GM23248 (cell line): ENCODE data around the gene CDKN3. TPM values are rescaled to one million over a fixed set of nuclear protein-coding genes. Genes with fewer than 3 reads are reported as not detected.

Experiments
- DNase-seq: peaks from one replicate; pipeline ENCODE4 v3.0.0-alpha.2; 2015
- H2AFZ ChIP-seq: fragments of 200-600 bp; sonication (generic); 2 replicates; pipeline ENCODE4 v1.6.1; 2016; ENCODE audit warnings: antibody characterized with exemption
- H3F3A ChIP-seq: fragments of 200-600 bp; sonication (generic); 2 replicates; pipeline ENCODE4 v1.6.1; 2016; ENCODE audit warnings: mild to moderate bottlenecking, antibody characterized with exemption, mixed run types; ENCODE audit not compliant: insufficient read depth
- H3K27ac ChIP-seq: fragments of 200-600 bp; sonication (generic); 2 replicates; pipeline ENCODE4 v1.5.1; 2016; ENCODE audit warnings: mild to moderate bottlenecking
- H3K27me3 ChIP-seq: fragments of 200-600 bp; sonication (generic); replicated peaks from 2 replicates; pipeline ENCODE4 v1.6.1; 2016; ENCODE audit warnings: mild to moderate bottlenecking; ENCODE audit not compliant: insufficient read depth
- H3K36me3 ChIP-seq: fragments of 200-600 bp; sonication (generic); 2 replicates; pipeline ENCODE4 v1.6.1; 2016; ENCODE audit warnings: low read depth, mild to moderate bottlenecking
- H3K4me1 ChIP-seq: fragments of 200-600 bp; sonication (generic); 2 replicates; pipeline ENCODE4 v1.6.1; 2016; ENCODE audit warnings: mild to moderate bottlenecking; ENCODE audit not compliant: insufficient read depth
- H3K4me2 ChIP-seq: fragments of 200-600 bp; sonication (generic); one replicate; pipeline ENCODE4 v1.6.1; 2016; ENCODE audit warnings: mild to moderate bottlenecking; ENCODE audit not compliant: unreplicated experiment
- H3K4me3 ChIP-seq: fragments of 200-600 bp; sonication (generic); 2 replicates; pipeline ENCODE4 v1.5.1; 2016; ENCODE audit warnings: mild to moderate bottlenecking
- H3K79me2 ChIP-seq: fragments of 200-600 bp; sonication (generic); 2 replicates; pipeline ENCODE4 v1.6.1; 2016; ENCODE audit warnings: mild to moderate bottlenecking; ENCODE audit not compliant: insufficient read depth
- H3K9ac ChIP-seq: fragments of 200-600 bp; sonication (generic); 2 replicates; pipeline ENCODE4 v1.6.1; 2016; ENCODE audit warnings: mild to moderate bottlenecking
- H3K9me2 ChIP-seq: fragments of 200-600 bp; sonication (generic); 2 replicates; pipeline ENCODE4 v1.6.1; 2016; ENCODE audit warnings: mixed run types, mild to moderate bottlenecking, moderate library complexity; ENCODE audit not compliant: insufficient read depth
- H3K9me3 ChIP-seq: fragments of 200-600 bp; sonication (generic); one replicate; pipeline ENCODE4 v1.6.1; 2017; ENCODE audit warnings: low read depth
- H4K20me1 ChIP-seq: fragments of 200-600 bp; sonication (generic); 2 replicates; pipeline ENCODE4 v1.6.0; 2016; ENCODE audit not compliant: insufficient read depth
- EZH2 ChIP-seq: fragments of 200-600 bp; sonication (generic); IDR thresholded peaks from 2 replicates; pipeline ENCODE4 v1.6.1; 2018; ENCODE audit warnings: antibody characterized with exemption, mild to moderate bottlenecking; ENCODE audit not compliant: insufficient read depth, poor library complexity, severe bottlenecking
- EZH2phosphoT487 ChIP-seq: fragments of 200-600 bp; sonication (generic); IDR thresholded peaks from 2 replicates; pipeline ENCODE4 v1.6.1; 2018; ENCODE audit warnings: antibody characterized with exemption, moderate library complexity, mild to moderate bottlenecking, low read depth; ENCODE audit not compliant: insufficient read depth
- WGBS, 2 experiments: methylation state at CpG; one replicate each; pipeline ENCODE4 v1.1.6; 2015 to 2017; ENCODE audit warnings: low lambda C conversion rate in 2 of 2, low coverage in 1 of 2; ENCODE audit errors: missing lambda C conversion rate in 2 of 2; 5-methylcytosine and 5-hydroxymethylcytosine counted together
- in situ Hi-C: fragments of 300-500 bp; cut with MboI; formaldehyde crosslinking; loops from 2 replicates; pipeline ENCODE4 v1.15.0; 2020
- polyA plus RNA-seq: library from polyadenylated mRNA; unstranded; fragments of >200 nt; fragmentation: Nextera tagmentation; extraction: Ambion mirVana; gene quantifications from 2 replicates; pipeline ENCODE4 v1.2.1, GENCODE V29; 2016
- total RNA-seq: library from RNA; depleted of rRNA; stranded (reverse); fragments of >200 nt; shearing (Covaris generic); gene quantifications from 2 replicates; pipeline ENCODE4 v1.2.3, GENCODE V29; 2014

CDKN3 gene
- total and polyA plus RNA-seq, 2 experiments from 2014 or later = 20.1 to 41.8 TPM

DNA sequence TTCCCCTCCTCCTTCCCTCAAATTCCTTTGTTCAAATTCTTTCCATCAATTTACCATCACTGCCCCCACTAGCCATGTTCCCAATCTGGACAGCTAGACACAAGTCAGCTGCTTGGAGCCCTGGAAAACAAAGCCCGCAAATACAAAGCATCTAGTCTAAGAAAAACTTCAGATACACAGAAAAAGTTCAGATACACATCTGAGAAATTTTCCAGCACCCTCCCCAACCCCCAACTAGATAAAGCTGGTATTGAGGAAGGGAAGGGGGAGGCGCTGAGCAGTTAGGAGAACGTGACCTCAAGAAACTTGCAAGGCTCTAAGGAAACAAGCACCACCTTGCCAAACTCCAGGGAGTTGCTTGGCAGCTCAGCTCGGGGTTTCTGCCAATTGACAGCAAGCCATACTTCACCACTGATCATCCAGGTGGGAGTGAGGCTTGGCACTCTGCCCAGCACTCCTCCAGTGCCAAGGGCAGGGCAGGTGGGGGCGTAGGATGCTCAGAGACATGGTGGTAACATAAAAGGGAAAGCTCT is 49.4 kb downstream of the CDKN3 start:
- TF ChIP-seq EZH2phosphoT487 (no peak), EZH2 (no peak)
- H3K4me3 ChIP-seq = no peak overlapping the region
- no peaks in the 10 kb centered on the region for H3K9me3 ChIP-seq
- no peaks in the 10 kb centered on the region for H4K20me1 ChIP-seq
- no peaks in the 10 kb centered on the region for H3K27me3 ChIP-seq
- peak overlapping the region; percentile 66; the same call in 1 of the 2 replicates for H3K27ac ChIP-seq
- peaks cover 27% of the 10 kb centered on the region for H3F3A ChIP-seq
- no peak for DNase-seq
- H3K9ac ChIP-seq = no peak overlapping the region
- in situ Hi-C loops = no loop called here
- WGBS, 2 experiments = 64 to 71% methylated on average over 5 of the region's 5 CpGs
- peaks cover 41% of the 10 kb centered on the region for H3K4me1 ChIP-seq
- H3K36me3 ChIP-seq = no peaks in the 10 kb centered on the region
- no peak overlapping the region for H2AFZ ChIP-seq
- H3K79me2 ChIP-seq = no peaks in the 10 kb centered on the region
- no peak overlapping the region for H3K4me2 ChIP-seq
- H3K9me2 ChIP-seq = no peaks in the 10 kb centered on the region

DNA sequence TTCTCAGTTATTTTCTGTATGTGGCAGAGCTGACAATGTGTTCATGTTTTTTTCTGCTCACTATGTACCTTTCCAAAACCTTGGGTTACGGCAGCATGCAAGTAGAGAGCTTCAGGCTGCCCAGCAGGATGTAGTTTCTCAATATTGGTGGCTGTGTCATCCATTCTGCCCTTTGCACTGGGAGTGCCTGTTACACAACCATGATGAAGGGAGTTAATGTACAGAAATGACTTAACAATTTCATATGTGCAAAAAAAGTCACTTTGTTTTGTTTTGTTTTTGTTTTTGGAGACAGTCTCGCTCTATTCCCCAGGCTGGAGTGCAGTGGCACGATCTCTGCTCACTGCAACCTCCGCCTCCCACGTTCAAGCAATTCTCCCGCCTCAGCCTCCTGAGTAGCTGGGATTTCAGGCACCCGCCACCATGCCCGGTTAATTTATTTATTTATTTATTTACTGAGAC is 50.5 kb downstream of the CDKN3 start:
- H3K9ac ChIP-seq = 0 out of 2 replicates have a peak overlapping the region, but pooled peaks have one; percentile 25
- WGBS, 2 experiments = 85 to 86% methylated on average over 7 to 8 of the region's 8 CpGs
- TF ChIP-seq EZH2 (no peak), EZH2phosphoT487 (no peak)

DNA sequence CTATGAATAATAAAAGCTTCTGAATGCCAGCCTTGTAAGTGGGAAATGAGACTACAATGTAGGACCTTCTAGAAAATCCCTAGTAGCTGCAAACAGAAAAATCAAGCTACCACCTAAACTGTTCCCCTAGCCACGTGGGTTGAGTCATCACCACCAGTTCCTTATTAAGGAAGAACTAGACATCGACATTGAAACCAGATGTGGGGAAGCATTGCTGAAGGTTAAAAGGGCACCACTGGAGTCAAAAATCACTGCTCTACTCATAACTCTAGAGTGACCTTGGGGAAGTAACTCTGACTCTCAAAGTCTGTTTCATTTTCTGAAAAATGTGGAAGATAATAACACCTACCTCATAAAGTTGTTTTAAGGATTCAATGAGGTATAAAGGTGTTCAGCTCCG is 53.7 kb downstream of the CDKN3 start:
- WGBS, 2 experiments = 16 to 21% methylated on average over 3 of the region's 3 CpGs

More for the DNA sequence above, 50.5 kb downstream of the CDKN3 start:
- no peaks in the 10 kb centered on the region for H3K9me3 ChIP-seq
- H3K4me1 ChIP-seq = peaks cover 41% of the 10 kb centered on the region
- peak; percentile 86 for DNase-seq
- H3K79me2 ChIP-seq = no peaks in the 10 kb centered on the region
- peaks cover 27% of the 10 kb centered on the region for H3F3A ChIP-seq
- H3K27me3 ChIP-seq = no peaks in the 10 kb centered on the region
- no peaks in the 10 kb centered on the region for H3K9me2 ChIP-seq
- no peak overlapping the region for H3K4me3 ChIP-seq
- H3K4me2 ChIP-seq = peak overlapping the region; percentile 11
- H3K27ac ChIP-seq = peak overlapping the region; percentile 66
- no peaks in the 10 kb centered on the region for H4K20me1 ChIP-seq
- in situ Hi-C loops = no loop called here
- no peaks in the 10 kb centered on the region for H3K36me3 ChIP-seq
- H2AFZ ChIP-seq = no peak overlapping the region

DNA sequence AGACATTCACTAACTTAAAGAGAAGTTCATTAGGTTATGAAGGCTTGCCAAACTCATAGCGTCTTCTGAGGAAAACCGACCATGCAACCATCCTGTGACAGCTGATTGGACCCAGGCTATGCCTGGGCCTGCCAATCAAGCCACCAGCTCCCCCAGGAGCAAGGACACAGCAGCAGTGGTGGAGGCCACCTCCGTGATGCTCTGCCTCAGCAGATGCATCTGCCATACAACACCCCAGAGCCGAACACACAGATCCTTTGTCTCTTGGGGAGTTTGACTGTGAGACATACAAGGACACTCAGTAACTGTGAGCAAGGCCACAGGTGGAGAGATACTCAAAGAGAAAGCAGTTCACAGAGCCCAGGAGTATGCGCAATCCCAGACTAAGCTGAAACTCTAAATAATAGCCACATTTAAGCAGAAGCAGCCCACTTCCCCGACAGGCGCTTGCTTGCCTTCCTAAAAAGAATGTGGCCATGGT is 54.4 kb downstream of the CDKN3 start:
- H3K9ac ChIP-seq = no peak overlapping the region
- H3K4me2 ChIP-seq = peak overlapping the region; percentile 53
- H2AFZ ChIP-seq = no peak overlapping the region
- in situ Hi-C loops = no loop called here
- H3K4me3 ChIP-seq = no peak overlapping the region
- no peaks in the 10 kb centered on the region for H3K9me2 ChIP-seq
- no peaks in the 10 kb centered on the region for H3K36me3 ChIP-seq
- H3F3A ChIP-seq = peaks cover 42% of the 10 kb centered on the region
- H3K79me2 ChIP-seq = no peaks in the 10 kb centered on the region
- H3K27ac ChIP-seq = no peak overlapping the region; the same call in 1 of the 2 replicates
- peaks cover 42% of the 10 kb centered on the region for H3K4me1 ChIP-seq
- no peak for TF ChIP-seq EZH2
- TF ChIP-seq EZH2phosphoT487 = no peak
- no peaks in the 10 kb centered on the region for H4K20me1 ChIP-seq
- no peaks in the 10 kb centered on the region for H3K9me3 ChIP-seq
- no peaks in the 10 kb centered on the region for H3K27me3 ChIP-seq
- 83 to 88% methylated on average over 7 of the region's 7 CpGs for WGBS, 2 experiments
- DNase-seq = no peak

More for the DNA sequence above, 53.7 kb downstream of the CDKN3 start:
- no peaks in the 10 kb centered on the region for H3K36me3 ChIP-seq
- peaks cover 44% of the 10 kb centered on the region for H3K4me1 ChIP-seq
- peak overlapping the region; percentile 53 for H3K4me2 ChIP-seq
- in situ Hi-C loops = no loop called here
- no peak for TF ChIP-seq EZH2
- TF ChIP-seq EZH2phosphoT487 = no peak
- no peak overlapping the region for H3K4me3 ChIP-seq
- H4K20me1 ChIP-seq = no peaks in the 10 kb centered on the region
- H3F3A ChIP-seq = peaks cover 41% of the 10 kb centered on the region
- H3K27ac ChIP-seq = peak overlapping the region; percentile 34
- no peaks in the 10 kb centered on the region for H3K9me3 ChIP-seq
- peak overlapping the region; percentile 27; the same call in 1 of the 2 replicates for H2AFZ ChIP-seq
- H3K9ac ChIP-seq = no peak overlapping the region
- no peaks in the 10 kb centered on the region for H3K9me2 ChIP-seq
- H3K27me3 ChIP-seq = no peaks in the 10 kb centered on the region
- DNase-seq = peak; percentile 90
- no peaks in the 10 kb centered on the region for H3K79me2 ChIP-seq
